ENCODE results near the gene PRC1.

The PRC1 gene

DNA sequence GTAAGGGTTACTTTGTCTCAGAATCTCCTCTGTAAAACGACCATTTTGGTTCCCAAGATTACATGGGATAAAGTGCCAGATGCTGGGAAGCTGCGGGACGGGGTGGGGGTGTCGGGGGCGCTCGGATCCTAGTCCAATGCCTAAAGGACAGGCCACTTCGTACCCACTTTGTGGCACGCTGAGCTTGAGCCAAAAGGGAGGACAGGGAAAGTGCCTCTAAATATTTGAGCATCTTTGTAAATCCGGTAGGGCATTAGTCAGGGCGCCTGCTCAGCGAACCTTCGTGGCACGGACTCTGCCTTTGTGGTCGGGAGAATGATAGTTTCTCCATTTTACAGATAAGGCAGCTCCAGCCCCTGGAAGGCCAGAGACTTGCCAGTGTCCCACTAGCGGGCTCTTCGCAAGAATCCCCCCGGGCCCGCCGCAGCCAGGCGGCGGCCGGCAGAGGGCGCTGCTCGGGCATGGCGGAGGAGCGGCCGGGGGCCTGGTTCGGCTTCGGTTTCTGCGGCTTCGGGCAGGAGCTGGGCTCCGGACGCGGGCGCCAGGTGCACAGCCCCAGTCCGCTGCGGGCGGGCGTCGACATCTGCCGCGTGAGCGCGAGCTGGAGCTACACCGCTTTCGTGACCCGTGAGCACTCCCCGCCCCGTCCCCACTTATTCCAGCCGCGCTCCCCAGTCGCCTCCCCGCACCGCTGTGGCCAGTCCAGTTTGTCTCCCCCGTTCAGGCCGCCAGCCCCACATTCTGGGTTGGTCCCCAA, 37.9 kb downstream of the PRC1 start:
- no peak for DNase-seq (ENCODE audit: low read depth, low spot score)

DNA sequence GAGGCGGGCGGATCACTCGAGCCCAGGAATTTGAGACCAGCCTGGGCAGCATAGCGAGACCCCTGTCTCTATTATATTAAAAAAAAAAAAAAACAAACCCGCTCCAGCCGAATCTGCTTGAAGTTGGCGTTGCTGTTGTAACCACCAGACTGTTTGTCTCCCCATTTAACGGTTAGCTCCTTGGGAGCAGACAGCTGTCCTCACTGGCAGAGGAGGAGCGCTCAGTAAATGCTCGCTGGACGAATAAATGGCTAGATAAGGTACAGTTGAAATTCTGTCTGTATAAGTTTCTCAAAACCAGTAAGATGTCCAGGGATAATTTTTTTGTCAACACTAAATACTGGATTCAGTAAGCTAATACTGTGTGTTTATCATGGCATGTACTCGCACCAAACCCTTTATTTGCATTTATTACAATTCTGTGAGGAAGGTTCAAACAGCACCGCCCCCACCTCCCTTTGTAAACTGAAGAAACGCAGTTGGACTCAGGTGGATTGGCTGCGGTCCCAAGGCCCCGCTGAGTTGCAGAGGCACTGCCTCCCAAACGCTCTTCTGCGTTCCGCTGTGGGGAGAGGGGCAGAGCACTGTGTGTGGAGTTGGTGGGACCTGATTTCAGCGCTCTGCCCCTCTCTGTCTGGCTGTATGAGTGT, 38.6 kb downstream of the PRC1 start:
- no peak for DNase-seq (ENCODE audit: low read depth, low spot score)

- peak; percentile 78 for DNase-seq (ENCODE audit: low read depth, low spot score)
These were observed 39.4 kb downstream of the PRC1 start, which contains the start of gene RCCD1 for GRCh38 chr15:90954712-90955623. Gene RCCD1 (plus strand): TSS chr15:90954884. CDS start chr15:90956735, 1,851 bp downstream.

DNA sequence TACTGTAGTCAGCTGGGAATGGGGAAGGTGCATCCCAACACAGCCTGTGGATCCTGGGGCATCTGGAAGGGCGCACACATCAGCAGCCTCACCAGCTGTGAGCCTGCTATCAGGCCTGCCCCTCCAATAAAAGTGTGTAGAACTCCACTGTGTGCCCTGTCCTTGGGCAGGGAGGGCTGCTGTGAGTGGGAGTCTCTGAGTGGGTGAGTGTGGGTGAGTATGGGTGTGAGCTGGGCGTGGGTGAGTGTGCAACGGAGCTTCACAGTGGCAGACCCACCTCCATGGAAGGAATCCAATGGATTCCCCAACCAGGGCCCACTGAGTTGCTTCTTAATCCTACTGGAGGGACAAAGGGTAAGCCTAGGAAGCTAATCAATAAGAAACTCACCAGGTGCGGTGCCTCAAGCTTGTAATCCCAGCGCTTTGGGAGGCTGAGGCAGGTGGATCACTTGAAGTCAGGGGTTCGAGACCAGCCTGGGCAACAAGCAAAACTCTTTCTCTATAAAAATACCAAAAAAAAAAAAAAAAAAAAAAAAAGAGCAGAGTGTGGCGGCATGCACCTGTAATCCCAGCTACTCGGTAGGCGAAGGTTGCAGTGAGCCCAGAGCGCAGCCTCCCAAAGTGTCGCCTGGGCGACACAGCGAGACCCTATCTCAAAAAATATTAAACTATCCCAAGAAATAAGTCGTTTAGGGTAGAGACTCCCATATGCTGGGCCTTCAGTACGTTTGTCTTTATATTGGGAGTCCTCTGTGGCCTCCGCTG, 40.2 kb downstream of the PRC1 start:
- no peak for DNase-seq (ENCODE audit: low read depth, low spot score)

GRCh38 chr15:90952901-90953677, 41.2 kb downstream of the PRC1 start:
- no peak for DNase-seq (ENCODE audit: low read depth, low spot score)

- DNase-seq (ENCODE audit: low read depth, low spot score), result no peak
These were observed 43.7 kb downstream of the PRC1 start for GRCh38 chr15:90950676-90951075.

DNA sequence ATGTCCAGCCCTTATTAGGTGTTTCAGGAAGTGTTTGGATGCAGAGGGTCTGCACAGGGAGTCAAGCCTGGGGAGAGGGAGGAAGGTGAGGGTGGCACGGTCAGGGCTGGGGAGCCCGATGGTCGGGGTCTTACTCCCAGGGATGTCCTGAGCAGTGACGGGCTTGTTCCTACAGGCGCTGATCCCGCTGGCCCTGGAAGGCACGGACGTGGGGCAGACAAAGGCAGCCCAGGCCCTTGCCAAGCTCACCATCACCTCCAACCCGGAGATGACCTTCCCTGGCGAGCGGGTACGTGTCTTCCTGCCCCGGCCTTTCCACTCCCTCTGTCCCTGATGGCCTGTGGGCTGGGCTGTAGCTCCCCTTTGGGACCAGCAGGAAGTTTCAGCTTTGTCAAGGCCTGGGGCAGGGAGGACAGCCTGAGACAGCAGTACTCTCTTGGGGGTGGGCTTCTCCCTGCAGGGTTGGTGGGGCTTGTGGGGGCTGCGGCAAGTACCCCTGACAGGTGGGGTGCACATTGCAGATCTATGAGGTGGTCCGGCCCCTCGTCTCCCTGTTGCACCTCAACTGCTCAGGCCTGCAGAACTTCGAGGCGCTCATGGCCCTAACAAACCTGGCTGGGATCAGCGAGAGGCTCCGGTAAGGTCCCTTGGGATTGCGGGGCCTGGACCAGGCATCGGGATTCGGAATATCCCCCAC, 44.2 kb downstream of the PRC1 start:
- DNase-seq (ENCODE audit: low read depth, low spot score), result no peak

DNA sequence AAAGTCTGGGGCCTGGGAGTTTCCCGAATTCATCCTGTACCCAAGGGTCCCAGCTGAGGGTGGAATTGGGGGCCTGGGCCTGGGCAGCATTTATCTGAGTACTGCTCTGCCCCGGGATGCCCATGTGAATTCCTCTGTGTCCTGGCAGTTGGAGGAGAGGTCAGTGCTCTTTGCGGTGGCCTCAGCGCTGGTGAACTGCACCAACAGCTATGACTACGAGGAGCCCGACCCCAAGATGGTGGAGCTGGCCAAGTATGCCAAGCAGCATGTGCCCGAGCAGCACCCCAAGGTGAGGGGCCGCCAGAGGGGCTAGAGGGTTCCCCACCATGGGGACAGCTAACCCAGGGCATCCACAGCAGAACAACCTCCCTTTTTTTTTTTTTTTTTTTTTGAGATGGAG, 45.8 kb downstream of the PRC1 start:
- DNase-seq (ENCODE audit: low read depth, low spot score), result no peak

DNA sequence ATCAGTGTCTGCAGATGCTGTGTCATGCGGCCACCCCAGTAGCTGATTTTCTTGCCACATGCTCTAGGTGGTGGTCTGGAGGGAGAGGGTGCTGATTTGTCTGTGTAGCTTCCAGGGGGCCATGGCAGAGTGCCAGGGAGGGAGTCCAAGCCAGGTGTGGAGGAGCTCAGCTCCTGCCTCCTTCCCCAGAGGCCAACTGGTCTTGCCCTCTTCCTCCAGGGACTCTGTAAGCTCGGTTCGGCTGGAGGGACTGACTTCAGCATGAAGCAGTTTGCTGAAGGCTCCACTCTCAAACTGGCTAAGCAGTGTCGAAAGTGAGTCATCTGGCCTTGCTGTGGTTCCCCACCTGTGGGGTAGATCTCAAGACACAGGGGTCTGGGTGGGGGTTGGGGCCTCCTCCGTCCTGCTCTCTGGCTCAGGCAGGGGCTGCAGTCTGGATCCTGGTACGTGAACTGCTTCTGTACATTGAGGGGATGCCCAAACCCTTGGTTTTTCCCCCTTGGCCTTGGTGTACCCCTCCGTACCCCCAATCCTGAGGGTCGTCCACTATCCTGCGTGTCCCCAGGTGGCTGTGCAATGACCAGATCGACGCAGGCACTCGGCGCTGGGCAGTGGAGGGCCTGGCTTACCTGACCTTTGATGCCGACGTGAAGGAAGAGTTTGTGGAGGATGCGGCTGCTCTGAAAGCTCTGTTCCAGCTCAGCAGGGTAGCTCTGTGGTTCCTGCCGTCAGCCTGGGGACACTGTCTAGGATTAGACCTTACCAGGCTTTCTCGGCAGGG, 46.6 kb downstream of the PRC1 start:
- no peak for DNase-seq (ENCODE audit: low read depth, low spot score)

GRCh38 chr15:90946941-90947576, 47.3 kb downstream of the PRC1 start:
- DNase-seq (ENCODE audit: low read depth, low spot score), result no peak

DNA sequence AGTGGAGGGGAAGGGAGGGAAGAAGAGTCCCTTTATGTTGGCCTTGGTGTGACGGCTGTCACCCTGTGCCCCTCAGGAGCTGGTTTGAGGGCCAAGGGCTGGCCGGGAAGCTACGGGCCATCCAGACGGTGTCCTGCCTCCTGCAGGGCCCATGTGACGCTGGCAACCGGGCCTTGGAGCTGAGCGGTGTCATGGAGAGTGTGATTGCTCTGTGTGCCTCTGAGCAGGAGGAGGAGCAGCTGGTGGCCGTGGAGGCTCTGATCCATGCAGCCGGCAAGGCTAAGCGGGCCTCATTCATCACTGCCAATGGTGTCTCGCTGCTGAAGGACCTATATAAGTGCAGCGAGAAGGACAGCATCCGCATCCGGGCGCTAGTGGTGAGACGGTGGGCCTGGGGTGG, 47.8 kb downstream of the PRC1 start:
- no peak for DNase-seq (ENCODE audit: low read depth, low spot score)

DNA sequence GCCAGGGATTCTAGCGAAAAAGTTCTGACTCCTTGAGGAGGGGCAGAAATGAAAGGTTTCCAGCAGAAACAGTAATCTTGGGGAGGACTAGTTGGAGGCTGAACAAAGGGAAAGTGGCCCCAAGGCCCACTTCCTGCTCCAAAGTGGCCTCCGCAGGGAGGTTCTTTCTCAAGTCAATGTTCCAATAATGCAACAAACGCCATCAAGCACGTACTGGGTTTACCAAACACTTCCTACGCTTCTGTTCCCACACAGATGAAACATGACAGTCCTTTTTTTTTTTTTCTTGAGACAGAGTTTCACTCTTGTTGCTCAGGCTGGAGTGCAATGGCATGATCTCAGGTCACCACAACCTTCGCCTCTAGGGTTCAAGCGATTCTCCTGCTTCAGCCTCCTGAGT, 49.2 kb downstream of the PRC1 start:
- DNase-seq (ENCODE audit: low read depth, low spot score), result no peak

DNA sequence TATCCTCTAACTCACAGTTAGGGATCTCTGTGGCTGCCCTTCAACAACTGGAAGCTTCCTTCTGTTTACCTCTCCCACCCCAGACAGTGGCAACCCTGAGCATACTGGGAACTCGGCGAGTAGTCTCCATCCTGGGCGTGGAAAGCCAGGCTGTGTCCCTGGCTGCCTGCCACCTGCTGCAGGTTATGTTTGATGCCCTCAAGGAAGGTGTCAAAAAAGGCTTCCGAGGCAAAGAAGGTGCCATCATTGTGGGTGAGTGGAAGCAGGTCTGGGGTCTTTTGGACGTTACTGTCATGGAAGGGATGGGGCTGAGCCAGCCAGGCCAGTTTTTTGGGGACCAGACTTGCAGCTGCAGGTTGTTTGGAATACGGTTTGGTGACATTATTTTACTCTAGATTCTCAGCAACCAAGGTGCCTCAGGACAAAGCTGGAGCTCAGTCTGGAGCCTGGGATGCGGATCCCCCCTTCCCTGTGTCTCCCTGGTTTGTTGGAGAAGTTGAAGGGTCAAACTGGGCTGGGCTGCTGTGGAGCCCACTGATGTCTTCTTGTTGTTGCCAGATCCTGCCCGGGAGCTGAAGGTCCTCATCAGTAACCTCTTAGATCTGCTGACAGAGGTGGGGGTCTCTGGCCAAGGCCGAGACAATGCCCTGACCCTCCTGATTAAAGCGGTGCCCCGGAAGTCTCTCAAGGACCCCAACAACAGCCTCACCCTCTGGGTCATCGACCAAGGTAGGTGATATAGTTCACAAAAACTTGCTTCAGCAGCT, 51.8 kb downstream of the PRC1 start:
- DNase-seq (ENCODE audit: low read depth, low spot score), result no peak

- no peak for DNase-seq (ENCODE audit: low read depth, low spot score)
These were observed 53.3 kb downstream of the PRC1 start for GRCh38 chr15:90941038-90941437.

DNA sequence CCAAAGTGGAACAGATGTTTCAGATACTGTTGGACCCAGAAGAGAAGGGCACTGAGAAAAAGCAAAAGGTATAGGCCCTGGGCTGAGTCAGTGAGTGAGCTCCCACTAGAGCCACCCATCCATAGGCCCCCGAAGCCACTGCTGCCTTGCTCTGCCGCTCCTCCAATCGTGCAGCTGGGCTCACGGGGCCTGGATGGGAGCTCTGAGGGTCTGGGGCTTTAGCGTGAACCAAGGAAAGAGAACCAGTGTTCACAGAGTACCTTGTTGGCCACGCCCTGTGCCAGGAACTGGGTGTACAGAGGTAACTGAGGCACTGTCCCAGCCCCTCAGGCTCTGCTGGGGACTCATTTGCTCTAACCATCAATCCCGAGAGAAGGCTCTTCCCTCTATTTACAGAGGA, 54.6 kb downstream of the PRC1 start:
- DNase-seq (ENCODE audit: low read depth, low spot score), result no peak

DNA sequence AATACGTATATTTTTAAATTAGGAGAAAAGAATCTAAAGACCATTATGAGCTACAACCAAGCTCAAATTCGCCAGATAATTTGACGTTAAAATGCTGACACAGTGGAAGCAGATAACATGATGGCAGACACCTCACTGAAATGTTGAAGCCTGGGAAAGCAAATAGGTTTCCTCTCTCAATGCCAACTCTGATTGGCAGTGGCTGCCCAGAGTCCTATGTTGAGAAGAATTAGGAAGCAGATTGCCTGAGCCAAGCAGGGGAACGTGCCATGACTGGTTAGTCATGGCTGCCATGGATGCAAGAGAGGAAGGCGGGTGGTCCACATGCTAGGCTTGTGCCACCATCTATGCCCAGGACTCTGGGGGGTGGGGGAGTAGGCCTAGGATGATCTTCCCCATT, 56.1 kb downstream of the PRC1 start:
- no peak for DNase-seq (ENCODE audit: low read depth, low spot score)

DNA sequence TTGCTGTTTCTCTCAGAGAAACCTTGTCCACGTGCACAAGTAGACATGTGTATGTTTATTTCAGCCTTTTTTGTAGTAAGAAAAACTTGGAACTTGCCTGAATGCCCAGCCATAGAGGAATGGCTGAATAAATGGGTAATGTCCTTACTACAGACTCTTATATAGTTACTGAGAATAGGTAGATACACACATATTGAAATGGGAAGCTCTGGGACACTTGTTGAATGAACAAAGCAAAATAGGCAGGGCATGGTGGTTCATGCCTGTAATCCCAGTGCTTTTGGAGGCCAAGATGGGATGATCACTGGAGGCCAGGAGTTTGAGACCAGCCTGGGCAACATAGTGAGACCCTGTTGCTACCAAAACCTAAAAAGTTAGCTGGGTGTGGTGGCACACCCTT, 57.5 kb downstream of the PRC1 start:
- no peak for DNase-seq (ENCODE audit: low read depth, low spot score)
